ENCODE measurements around the gene CD82.

CD82 gene

DNA sequence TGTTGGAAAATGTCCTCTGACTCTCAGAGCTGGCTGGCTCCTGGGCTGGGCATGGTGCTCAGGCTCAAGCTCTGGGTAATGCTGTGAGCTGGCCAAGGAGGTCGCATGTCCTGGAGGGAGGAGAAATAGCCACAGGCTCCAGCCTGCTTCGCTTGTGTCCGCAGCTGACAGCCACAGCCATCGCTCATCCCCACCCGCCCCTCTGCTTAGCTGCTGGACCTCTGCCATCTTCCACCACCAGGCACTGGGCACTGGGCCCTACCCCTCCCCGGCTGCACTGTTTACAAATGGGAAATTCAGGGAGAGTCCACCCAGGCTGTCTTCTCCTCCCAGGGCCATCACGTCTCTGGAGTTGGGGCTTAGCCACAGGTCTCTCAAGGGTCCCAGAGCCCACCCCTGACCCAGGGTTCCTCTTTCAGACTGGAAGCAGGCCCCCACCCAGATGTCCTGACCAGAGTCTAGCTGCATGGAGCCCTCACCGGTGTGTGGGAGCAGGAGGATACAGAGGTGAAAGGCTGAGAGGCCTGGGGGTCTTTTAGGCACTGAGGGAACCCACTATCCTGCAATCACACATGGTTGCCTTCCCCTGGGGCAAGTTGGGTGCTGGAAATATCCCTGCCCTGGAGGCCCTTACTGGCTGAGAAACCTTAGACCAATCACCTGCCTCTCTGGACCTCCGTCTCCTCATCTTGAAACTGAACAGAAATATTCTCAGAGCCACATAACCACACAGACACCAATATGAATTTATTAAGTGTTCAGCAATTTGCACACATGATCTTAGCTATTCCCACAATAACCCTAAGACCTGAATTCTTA lies 62.7 kb downstream of the CD82 start:
- no peak overlapping the region for H3K4ac ChIP-seq (ENCODE audit: low read depth in 1 of 2, low read length in 2 of 2)
- DNase-seq = peak; percentile 39
- peaks cover 18 to 55% of the 10 kb centered on the region in 2 experiments for H3K27me3 ChIP-seq (ENCODE audit: control insufficient read depth in 1 of 2, insufficient read depth in 1 of 2, low read length in 2 of 2)
- no peak overlapping the region for H2AFZ ChIP-seq (ENCODE audit: low read depth, low read length)
- no peak overlapping the region for H2BK15ac ChIP-seq (ENCODE audit: low read depth, poor library complexity, severe bottlenecking)
- H3K4me3 ChIP-seq (ENCODE audit: insufficient read depth in 1 of 2, low read depth in 1 of 2, low read length in 2 of 2) = no peak overlapping the region
- H2AK5ac ChIP-seq (ENCODE audit: low read length, severe bottlenecking) = no peak overlapping the region
- no peaks in the 10 kb centered on the region for H3K79me1 ChIP-seq (replicated peaks; ENCODE audit: low read length, poor library complexity, severe bottlenecking)
- H3K18ac ChIP-seq (ENCODE audit: low read depth in 1 of 2, low read length in 2 of 2) = no peak overlapping the region
- no peak overlapping the region for H3K23ac ChIP-seq (ENCODE audit: low read length in 2 of 2)
- no peak overlapping the region for H3K4me2 ChIP-seq (ENCODE audit: low read length, poor library complexity, severe bottlenecking)
- H2BK5ac ChIP-seq (ENCODE audit: low read depth, low read length, poor library complexity, severe bottlenecking) = no peak overlapping the region
- no peak overlapping the region for H4K91ac ChIP-seq (ENCODE audit: low read length)
- H3K27ac ChIP-seq (ENCODE audit: low read length, poor library complexity, severe bottlenecking) = no peak overlapping the region
- no peak overlapping the region for H3K14ac ChIP-seq (ENCODE audit: low read length in 2 of 2)
- 75% methylated on average over 9 of the region's 9 CpGs for WGBS
- no peak overlapping the region for H2BK120ac ChIP-seq (ENCODE audit: low read depth, low read length)
- no peaks in the 10 kb centered on the region for H3K36me3 ChIP-seq (ENCODE audit: control insufficient read depth in 1 of 2, insufficient read depth in 2 of 2, low read depth in 1 of 2, low read length in 2 of 2)
- H3K4me1 ChIP-seq (ENCODE audit: control insufficient read depth, insufficient read depth, low read depth, low read length) = peaks cover 21% of the 10 kb centered on the region
- no peak overlapping the region for H3K9ac ChIP-seq (ENCODE audit: low read length)
- H2BK12ac ChIP-seq (ENCODE audit: low read length in 2 of 2) = no peak overlapping the region
- H4K8ac ChIP-seq (ENCODE audit: low read length) = no peak overlapping the region
- H3K9me3 ChIP-seq (ENCODE audit: control insufficient read depth, low read length) = no peaks in the 10 kb centered on the region

DNA sequence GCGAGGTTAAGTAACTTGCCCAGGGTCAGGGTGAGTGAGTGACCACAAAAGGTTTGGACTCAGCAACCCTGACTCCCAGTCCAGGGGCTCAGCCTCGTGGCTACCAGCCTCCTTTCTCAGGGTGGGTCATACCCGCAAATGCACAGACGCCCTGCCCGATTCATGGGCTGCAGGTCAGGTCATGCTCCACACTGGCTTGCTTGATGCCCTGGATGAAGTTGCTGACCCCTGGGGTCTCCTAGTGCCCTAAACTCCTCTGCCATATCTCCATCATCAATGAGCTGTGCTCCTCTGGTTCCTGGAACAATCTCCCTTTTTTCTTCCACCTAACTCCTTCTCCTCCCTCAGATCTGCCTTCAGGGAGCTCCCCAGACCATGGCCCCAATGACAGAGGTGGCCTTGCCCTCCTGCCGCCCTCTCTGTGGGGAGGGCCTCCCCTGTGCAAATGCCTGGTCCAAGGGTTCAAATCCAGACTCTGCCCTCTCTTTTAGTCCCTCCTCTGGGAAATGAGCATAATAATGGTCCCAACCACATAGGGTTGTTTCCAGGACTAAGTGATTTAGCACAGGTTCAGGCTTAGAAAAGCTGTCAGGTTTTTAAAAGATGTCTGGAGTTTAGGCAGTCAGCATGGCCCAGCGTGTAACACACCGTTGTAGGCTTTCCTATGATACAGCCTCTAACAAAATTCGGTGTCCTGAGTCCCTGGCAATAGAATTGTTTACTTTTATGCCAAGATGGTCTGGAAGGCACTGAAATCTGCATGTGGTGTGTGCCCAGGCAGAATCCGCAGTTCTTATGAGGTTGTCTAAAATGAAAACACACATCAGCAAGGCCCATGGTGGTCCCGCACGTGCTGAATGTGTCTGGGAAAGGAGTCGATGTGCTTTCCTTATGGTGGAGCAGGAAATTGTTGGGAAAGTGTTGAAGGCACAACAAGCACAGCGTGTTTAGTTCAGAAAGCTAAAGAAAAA lies 63.6 kb downstream of the CD82 start:
- Histone ChIP-seq H3K4ac (ENCODE audit: low read depth in 1 of 2, low read length in 2 of 2) (no peak overlapping the region), H3K79me1 (replicated peaks; ENCODE audit: low read length, poor library complexity, severe bottlenecking) (no peaks in the 10 kb centered on the region), H2AFZ (ENCODE audit: low read depth, low read length) (no peak overlapping the region), H3K4me2 (ENCODE audit: low read length, poor library complexity, severe bottlenecking) (no peak overlapping the region), H3K27ac (ENCODE audit: low read length, poor library complexity, severe bottlenecking) (no peak overlapping the region), H3K4me1 (ENCODE audit: control insufficient read depth, insufficient read depth, low read depth, low read length) (peaks cover 12% of the 10 kb centered on the region), H2BK5ac (ENCODE audit: low read depth, low read length, poor library complexity, severe bottlenecking) (no peak overlapping the region), H3K18ac (ENCODE audit: low read depth in 1 of 2, low read length in 2 of 2) (no peak overlapping the region), H2BK120ac (ENCODE audit: low read depth, low read length) (no peak overlapping the region), H3K9me3 (ENCODE audit: control insufficient read depth, low read length) (no peaks in the 10 kb centered on the region), H2AK5ac (ENCODE audit: low read length, severe bottlenecking) (peak overlapping the region; percentile 10), H4K8ac (ENCODE audit: low read length) (peak overlapping the region; percentile 5), H3K14ac (ENCODE audit: low read length in 2 of 2) (no peak overlapping the region), H2BK12ac (ENCODE audit: low read length in 2 of 2) (no peak overlapping the region), H3K23ac (ENCODE audit: low read length in 2 of 2) (peak overlapping the region in 1 of 2 experiments; percentile 48), H3K36me3 (ENCODE audit: control insufficient read depth in 1 of 2, insufficient read depth in 2 of 2, low read depth in 1 of 2, low read length in 2 of 2) (no peaks in the 10 kb centered on the region), H2BK15ac (ENCODE audit: low read depth, poor library complexity, severe bottlenecking) (no peak overlapping the region), H3K9ac (ENCODE audit: low read length) (no peak overlapping the region), H3K27me3 (ENCODE audit: control insufficient read depth in 1 of 2, insufficient read depth in 1 of 2, low read length in 2 of 2) (peaks cover 18 to 48% of the 10 kb centered on the region in 2 experiments), H4K91ac (ENCODE audit: low read length) (no peak overlapping the region), H3K4me3 (ENCODE audit: insufficient read depth in 1 of 2, low read depth in 1 of 2, low read length in 2 of 2) (no peak overlapping the region)
- WGBS = 87% methylated on average over 14 of the region's 14 CpGs
- DNase-seq = no peak

- Histone ChIP-seq H3K79me1 (replicated peaks; ENCODE audit: low read length, poor library complexity, severe bottlenecking) (no peaks in the 10 kb centered on the region), H3K9ac (ENCODE audit: low read length) (no peak overlapping the region), H3K27ac (ENCODE audit: low read length, poor library complexity, severe bottlenecking) (no peak overlapping the region), H3K23ac (ENCODE audit: low read length in 2 of 2) (no peak overlapping the region), H3K27me3 (ENCODE audit: control insufficient read depth in 1 of 2, insufficient read depth in 1 of 2, low read length in 2 of 2) (peaks cover 18 to 47% of the 10 kb centered on the region in 2 experiments), H4K8ac (ENCODE audit: low read length) (no peak overlapping the region), H2AK5ac (ENCODE audit: low read length, severe bottlenecking) (no peak overlapping the region), H2BK15ac (ENCODE audit: low read depth, poor library complexity, severe bottlenecking) (no peak overlapping the region), H3K18ac (ENCODE audit: low read depth in 1 of 2, low read length in 2 of 2) (no peak overlapping the region), H4K91ac (ENCODE audit: low read length) (no peak overlapping the region), H2BK5ac (ENCODE audit: low read depth, low read length, poor library complexity, severe bottlenecking) (no peak overlapping the region), H3K4me1 (ENCODE audit: control insufficient read depth, insufficient read depth, low read depth, low read length) (peaks cover 16% of the 10 kb centered on the region), H3K36me3 (ENCODE audit: control insufficient read depth in 1 of 2, insufficient read depth in 2 of 2, low read depth in 1 of 2, low read length in 2 of 2) (no peaks in the 10 kb centered on the region), H3K4me3 (ENCODE audit: insufficient read depth in 1 of 2, low read depth in 1 of 2, low read length in 2 of 2) (no peak overlapping the region), H3K14ac (ENCODE audit: low read length in 2 of 2) (no peak overlapping the region), H2BK120ac (ENCODE audit: low read depth, low read length) (no peak overlapping the region), H2AFZ (ENCODE audit: low read depth, low read length) (no peak overlapping the region), H2BK12ac (ENCODE audit: low read length in 2 of 2) (no peak overlapping the region), H3K4ac (ENCODE audit: low read depth in 1 of 2, low read length in 2 of 2) (no peak overlapping the region), H3K4me2 (ENCODE audit: low read length, poor library complexity, severe bottlenecking) (no peak overlapping the region), H3K9me3 (ENCODE audit: control insufficient read depth, low read length) (no peaks in the 10 kb centered on the region)
- DNase-seq = no peak
- WGBS = 85% methylated on average over 7 of the region's 8 CpGs
These were observed 64.4 kb downstream of the CD82 start for GRCh38 chr11:44629732-44630345.
